Natural killer cell (primary cell): ENCODE data around the gene PDE6C. TPM values are rescaled to one million over a fixed set of nuclear protein-coding genes. Genes with fewer than 3 reads are reported as not detected.

Source experiments
- ATAC-seq, 3 donors: fragments of 150-1000 bp in 2 of 3; fragments of 200-7000 bp in 1 of 3; cut with Tn5 transposase; 1 replicate in 1 of 3; 2 replicates in 2 of 3; pipeline ENCODE4 v1.10.0; 2021; ENCODE audit warnings: mild to moderate bottlenecking in 2 of 3, moderate library complexity in 2 of 3
- DNase-seq, 2 donors: peaks; one replicate each; pipeline versions ENCODE4 v3.0.0 to v3.0.0-alpha.2; 2013 to 2021; ENCODE audit warnings: mixed read lengths in 1 of 2
- H3K27ac ChIP-seq: one replicate; pipeline ENCODE4 v1.5.1; 2013; ENCODE audit warnings: mild to moderate bottlenecking, low read length
- H3K27me3 ChIP-seq: one replicate; pipeline ENCODE4 v1.6.1; 2013; ENCODE audit warnings: low read length; ENCODE audit not compliant: control insufficient read depth, insufficient read depth
- H3K36me3 ChIP-seq: one replicate; pipeline ENCODE4 v1.6.1; 2013; ENCODE audit warnings: low read length; ENCODE audit not compliant: control insufficient read depth, insufficient read depth
- H3K4me1 ChIP-seq: one replicate; pipeline ENCODE4 v1.6.1; 2013; ENCODE audit warnings: low read length; ENCODE audit not compliant: control insufficient read depth, insufficient read depth
- H3K4me3 ChIP-seq: one replicate; pipeline ENCODE4 v1.5.1; 2013; ENCODE audit warnings: low read length
- H3K9me3 ChIP-seq: one replicate; pipeline ENCODE4 v1.6.1; 2013; ENCODE audit warnings: low read length; ENCODE audit not compliant: control insufficient read depth, insufficient read depth
- H3K27ac Mint-ChIP-seq, 2 donors: one replicate each; pipeline ENCODE4 v1.8.0; 2022; ENCODE audit warnings: mild to moderate bottlenecking in 2 of 2, mixed read lengths in 2 of 2, moderate library complexity in 1 of 2
- H3K27me3 Mint-ChIP-seq, 2 donors: one replicate each; pipeline ENCODE4 v1.8.0; 2022; ENCODE audit warnings: low read depth in 2 of 2, mixed read lengths in 2 of 2
- H3K36me3 Mint-ChIP-seq: one replicate; pipeline ENCODE4 v1.8.0; 2022; ENCODE audit warnings: mixed read lengths
- H3K4me1 Mint-ChIP-seq, 2 donors: one replicate each; pipeline ENCODE4 v1.8.0; 2022; ENCODE audit warnings: mixed read lengths in 2 of 2
- H3K4me3 Mint-ChIP-seq: one replicate; pipeline ENCODE4 v1.8.0; 2022; ENCODE audit warnings: mild to moderate bottlenecking, moderate library complexity, mixed read lengths
- H3K9me3 Mint-ChIP-seq, 2 donors: one replicate each; pipeline ENCODE4 v1.8.0; 2022; ENCODE audit warnings: mixed read lengths in 2 of 2
- WGBS: methylation state at CpG from one replicate; pipeline ENCODE4 v1.1.7; 2013; ENCODE audit warnings: missing lambda C conversion rate; ENCODE audit not compliant: insufficient coverage; 5-methylcytosine and 5-hydroxymethylcytosine counted together
- intact Hi-C: fragments of 100-400 bp; cut with micrococcal nuclease; formaldehyde crosslinking; loops from one replicate; pipeline ENCODE4 v1.14.2; 2022
- total RNA-seq, 4 donors: library from RNA; stranded (reverse); fragments of 120-200 nt in 1 of 4; gene quantifications; one replicate each; pipeline versions ENCODE4 v1.2.3 to v1.2.4, GENCODE V29; 2013 to 2022
- TF ChIP-seq, protein P1 (sequence below): fragments of 200-600 bp; IDR thresholded peaks from one replicate; pipeline ENCODE4 v1.8.0; 2022; ENCODE audit warnings: antibody characterized with exemption

PDE6C gene
- total RNA-seq, 3 donors from 2014 or later (not counting 1 experiment from before 2014, with no cell fraction given) = not detected

- ATAC-seq = no peak
- no peaks in the 10 kb centered on the region for H3K4me1 Mint-ChIP-seq
- TF ChIP-seq, protein P1, sequence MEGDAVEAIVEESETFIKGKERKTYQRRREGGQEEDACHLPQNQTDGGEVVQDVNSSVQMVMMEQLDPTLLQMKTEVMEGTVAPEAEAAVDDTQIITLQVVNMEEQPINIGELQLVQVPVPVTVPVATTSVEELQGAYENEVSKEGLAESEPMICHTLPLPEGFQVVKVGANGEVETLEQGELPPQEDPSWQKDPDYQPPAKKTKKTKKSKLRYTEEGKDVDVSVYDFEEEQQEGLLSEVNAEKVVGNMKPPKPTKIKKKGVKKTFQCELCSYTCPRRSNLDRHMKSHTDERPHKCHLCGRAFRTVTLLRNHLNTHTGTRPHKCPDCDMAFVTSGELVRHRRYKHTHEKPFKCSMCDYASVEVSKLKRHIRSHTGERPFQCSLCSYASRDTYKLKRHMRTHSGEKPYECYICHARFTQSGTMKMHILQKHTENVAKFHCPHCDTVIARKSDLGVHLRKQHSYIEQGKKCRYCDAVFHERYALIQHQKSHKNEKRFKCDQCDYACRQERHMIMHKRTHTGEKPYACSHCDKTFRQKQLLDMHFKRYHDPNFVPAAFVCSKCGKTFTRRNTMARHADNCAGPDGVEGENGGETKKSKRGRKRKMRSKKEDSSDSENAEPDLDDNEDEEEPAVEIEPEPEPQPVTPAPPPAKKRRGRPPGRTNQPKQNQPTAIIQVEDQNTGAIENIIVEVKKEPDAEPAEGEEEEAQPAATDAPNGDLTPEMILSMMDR = no peak
- H3K9me3 Mint-ChIP-seq = no peaks in the 10 kb centered on the region
- H3K27ac Mint-ChIP-seq = no peak overlapping the region
- Histone ChIP-seq H3K9me3 (no peaks in the 10 kb centered on the region), H3K27me3 (no peaks in the 10 kb centered on the region), H3K27ac (no peak overlapping the region), H3K4me1 (no peaks in the 10 kb centered on the region), H3K4me3 (no peak overlapping the region), H3K36me3 (no peaks in the 10 kb centered on the region)
- peaks cover 10 to 30% of the 10 kb centered on the region in 2 donors for H3K27me3 Mint-ChIP-seq
- no peaks in the 10 kb centered on the region for H3K36me3 Mint-ChIP-seq
- no peak for DNase-seq
- intact Hi-C loops = no loop called here
- no peak overlapping the region for H3K4me3 Mint-ChIP-seq
- 80% methylated on average over 3 of the region's 3 CpGs for WGBS
Measured at GRCh38 chr10:93711891-93712290, 99.6 kb downstream of the PDE6C start.

DNA sequence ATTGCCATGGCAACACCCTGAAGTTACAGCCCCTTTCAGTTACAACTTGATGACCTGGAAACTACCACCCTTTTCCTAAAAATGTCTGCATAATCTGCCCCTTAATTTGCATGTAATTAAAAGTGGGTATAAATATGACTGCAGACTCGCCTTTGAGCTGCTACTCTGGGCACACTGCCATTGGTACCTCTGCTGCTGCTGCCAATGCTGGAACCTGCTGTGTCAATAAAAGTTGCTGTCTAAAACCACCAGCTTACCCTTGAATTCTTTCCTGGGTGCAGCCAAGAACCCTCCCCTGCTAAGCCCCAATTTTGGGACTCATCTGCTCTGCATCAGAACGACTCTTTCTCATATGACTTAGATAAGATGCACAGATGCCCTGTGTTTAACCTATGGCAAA is 100.3 kb downstream of the PDE6C start:
- no peaks in the 10 kb centered on the region for H3K4me1 ChIP-seq
- TF ChIP-seq, protein P1 = no peak
- Mint-ChIP-seq H3K27ac (no peak overlapping the region), H3K4me3 (no peak overlapping the region), H3K36me3 (no peaks in the 10 kb centered on the region), H3K4me1 (no peaks in the 10 kb centered on the region), H3K27me3 (peaks cover 3 to 27% of the 10 kb centered on the region in 2 donors), H3K9me3 (no peaks in the 10 kb centered on the region)
- ATAC-seq (no peak), DNase-seq (no peak)
- H3K36me3 ChIP-seq = no peaks in the 10 kb centered on the region
- H3K4me3 ChIP-seq = no peak overlapping the region
- 89% methylated on average over 2 of the region's 2 CpGs for WGBS
- no peak overlapping the region for H3K27ac ChIP-seq
- intact Hi-C loops = no loop called here
- H3K9me3 ChIP-seq = no peaks in the 10 kb centered on the region
- no peaks in the 10 kb centered on the region for H3K27me3 ChIP-seq

DNA sequence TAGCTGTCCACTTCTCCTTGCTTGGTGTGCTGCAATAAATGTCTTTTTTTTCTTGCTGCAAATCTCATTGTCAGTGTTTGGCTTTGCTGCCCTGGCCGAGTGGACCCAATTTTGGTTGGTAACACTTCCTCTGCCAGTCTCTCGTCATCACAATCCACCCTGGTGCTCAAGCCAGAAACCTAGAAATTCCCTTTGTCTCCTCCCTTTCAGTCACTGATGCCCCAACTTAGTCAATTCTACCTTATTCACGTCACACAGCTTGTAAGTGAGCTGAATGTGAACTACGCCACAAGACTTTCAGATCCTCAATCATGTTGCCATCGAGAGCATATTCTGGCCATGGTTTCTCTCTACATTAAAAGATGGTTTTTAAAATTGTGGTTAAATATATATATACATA is 103.0 kb downstream of the PDE6C start:
- 73% methylated on average over 4 of the region's 5 CpGs for WGBS
- H3K4me3 Mint-ChIP-seq = no peak overlapping the region
- TF ChIP-seq, protein P1 = no peak
- Histone ChIP-seq H3K27ac (no peak overlapping the region), H3K27me3 (no peaks in the 10 kb centered on the region), H3K4me3 (no peak overlapping the region), H3K36me3 (no peaks in the 10 kb centered on the region), H3K9me3 (no peaks in the 10 kb centered on the region), H3K4me1 (no peaks in the 10 kb centered on the region)
- H3K36me3 Mint-ChIP-seq = no peaks in the 10 kb centered on the region
- H3K27ac Mint-ChIP-seq = no peak overlapping the region
- ATAC-seq = no peak
- no peaks in the 10 kb centered on the region for H3K9me3 Mint-ChIP-seq
- H3K4me1 Mint-ChIP-seq = no peaks in the 10 kb centered on the region
- H3K27me3 Mint-ChIP-seq = peaks cover 11 to 31% of the 10 kb centered on the region in 2 donors
- DNase-seq = no peak
- intact Hi-C loops = no loop called here

Other genes with a start within 250 kb of the PDE6C start
- gene MYOF, start 130.2 kb upstream of the PDE6C start, total RNA-seq = 1 to 10 TPM; 2.0 to 9.7 (median 2.9) TPM
- gene CEP55, start 115.9 kb upstream of the PDE6C start, total RNA-seq = under 1 TPM; 0.35 to 0.85 (median 0.50) TPM
- not detected for gene FFAR4, start 45.9 kb upstream of the PDE6C start, total RNA-seq
- gene RBP4, start 11.3 kb upstream of the PDE6C start, total RNA-seq = not detected
- gene FRA10AC1, start 90.1 kb downstream of the PDE6C start, total RNA-seq = 10 to 100 TPM in 2 of 3 donors, 1 to 10 TPM in 1; 8.3 to 18.7 (median 12.9) TPM
- gene LGI1, start 145.4 kb downstream of the PDE6C start, total RNA-seq = not detected